Activated T-helper 2 cell treated with anti-CD3 and anti-CD28 coated beads, Interferon-gamma antibody, Interleukin-2, Interleukin-4, amounts not matched to agents 10 μg/mL and 5 μg/mL and 100 μg/mL, durations not matched to agents 14 hours and 24 hours and 36 hours (primary cell): Measurements from ENCODE around the gene STPG3. TPM values are rescaled to one million over a fixed set of nuclear protein-coding genes. Genes with fewer than 3 reads are reported as not detected.

ENCODE experiments used
- DNase-seq: peaks from one replicate; pipeline ENCODE4 v3.0.0; 2021; ENCODE audit warnings: low spot score
- H3K27ac Mint-ChIP-seq: one replicate; pipeline ENCODE4 v1.8.0; 2021; ENCODE audit warnings: mixed read lengths
- H3K27me3 Mint-ChIP-seq: one replicate; pipeline ENCODE4 v1.8.0; 2021; ENCODE audit warnings: low read depth, mixed read lengths
- H3K36me3 Mint-ChIP-seq: one replicate; pipeline ENCODE4 v1.8.0; 2021; ENCODE audit warnings: low read depth, mixed read lengths
- H3K4me1 Mint-ChIP-seq: one replicate; pipeline ENCODE4 v1.8.0; 2021; ENCODE audit warnings: low read depth, mixed read lengths
- H3K4me3 Mint-ChIP-seq: one replicate; pipeline ENCODE4 v1.8.0; 2021; ENCODE audit warnings: low read depth, mild to moderate bottlenecking, moderate library complexity, mixed read lengths
- H3K9me3 Mint-ChIP-seq: one replicate; pipeline ENCODE4 v1.8.0; 2021; ENCODE audit warnings: mixed read lengths
- intact Hi-C: fragments of 100-400 bp; cut with micrococcal nuclease; formaldehyde crosslinking; loops from one replicate; pipeline ENCODE4 v1.15.1; 2023
- total RNA-seq: library from RNA; stranded (reverse); gene quantifications from 2 replicates; pipeline ENCODE4 v1.2.3, GENCODE V29; 2022

Gene STPG3
- total RNA-seq, 1 donor from 2014 or later, result 0.48 TPM

GRCh38 chr9:137217276-137218211 lies 33.5 kb upstream of the STPG3 start:
- no peak overlapping the region for H3K4me3 Mint-ChIP-seq
- intact Hi-C loops, result no loop called here

GRCh38 chr9:137218212-137218753 lies 32.8 kb upstream of the STPG3 start:
- no peak for DNase-seq
- Mint-ChIP-seq H3K36me3 (no peaks in the 10 kb centered on the region), H3K27me3 (no peaks in the 10 kb centered on the region)

More at GRCh38 chr9:137217276-137218211, 33.5 kb upstream of the STPG3 start:
- DNase-seq, result no peak
- no peak overlapping the region for H3K27ac Mint-ChIP-seq
- no peaks in the 10 kb centered on the region for H3K4me1 Mint-ChIP-seq
- H3K27me3 Mint-ChIP-seq, result no peaks in the 10 kb centered on the region
- no peaks in the 10 kb centered on the region for H3K9me3 Mint-ChIP-seq
- peaks cover 3% of the 10 kb centered on the region for H3K36me3 Mint-ChIP-seq

GRCh38 chr9:137218754-137219271 lies 32.3 kb upstream of the STPG3 start:
- DNase-seq, result no peak
- intact Hi-C loops, result no loop called here
- H3K4me3 Mint-ChIP-seq, result no peak overlapping the region
- H3K36me3 Mint-ChIP-seq, result no peaks in the 10 kb centered on the region
- no peaks in the 10 kb centered on the region for H3K27me3 Mint-ChIP-seq
- no peaks in the 10 kb centered on the region for H3K9me3 Mint-ChIP-seq
- H3K4me1 Mint-ChIP-seq, result peaks cover 2% of the 10 kb centered on the region
- no peak overlapping the region for H3K27ac Mint-ChIP-seq

More at GRCh38 chr9:137218212-137218753, 32.8 kb upstream of the STPG3 start:
- no peak overlapping the region for H3K27ac Mint-ChIP-seq
- H3K9me3 Mint-ChIP-seq, result no peaks in the 10 kb centered on the region
- H3K4me3 Mint-ChIP-seq, result no peak overlapping the region
- intact Hi-C loops, result no loop called here
- peaks cover 2% of the 10 kb centered on the region for H3K4me1 Mint-ChIP-seq

GRCh38 chr9:137219757-137220316 lies 31.2 kb upstream of the STPG3 start:
- H3K4me1 Mint-ChIP-seq, result peaks cover 2% of the 10 kb centered on the region
- intact Hi-C loops, result no loop called here
- H3K36me3 Mint-ChIP-seq, result no peaks in the 10 kb centered on the region
- H3K27ac Mint-ChIP-seq, result no peak overlapping the region
- no peaks in the 10 kb centered on the region for H3K9me3 Mint-ChIP-seq
- peak overlapping the region; percentile 37 for H3K4me3 Mint-ChIP-seq
- H3K27me3 Mint-ChIP-seq, result no peaks in the 10 kb centered on the region
- DNase-seq, result no peak

GRCh38 chr9:137220317-137221094 lies 30.6 kb upstream of the STPG3 start:
- no peaks in the 10 kb centered on the region for H3K9me3 Mint-ChIP-seq
- no peak for DNase-seq
- intact Hi-C loops, result no loop called here

GRCh38 chr9:137221095-137221505 lies 30.0 kb upstream of the STPG3 start:
- H3K27ac Mint-ChIP-seq, result no peak overlapping the region
- no peak overlapping the region for H3K4me3 Mint-ChIP-seq
- H3K27me3 Mint-ChIP-seq, result no peaks in the 10 kb centered on the region

More at GRCh38 chr9:137220317-137221094, 30.6 kb upstream of the STPG3 start:
- Mint-ChIP-seq H3K36me3 (no peaks in the 10 kb centered on the region), H3K4me3 (peak overlapping the region; percentile 37), H3K27me3 (no peaks in the 10 kb centered on the region), H3K27ac (no peak overlapping the region), H3K4me1 (peaks cover 5% of the 10 kb centered on the region)

GRCh38 chr9:137221506-137222111 lies 29.5 kb upstream of the STPG3 start:
- Mint-ChIP-seq H3K27me3 (no peaks in the 10 kb centered on the region), H3K9me3 (no peaks in the 10 kb centered on the region), H3K4me3 (no peak overlapping the region), H3K27ac (no peak overlapping the region), H3K36me3 (no peaks in the 10 kb centered on the region), H3K4me1 (peaks cover 5% of the 10 kb centered on the region)
- no peak for DNase-seq
- intact Hi-C loops, result no loop called here

More at GRCh38 chr9:137221095-137221505, 30.0 kb upstream of the STPG3 start:
- Mint-ChIP-seq H3K4me1 (peaks cover 5% of the 10 kb centered on the region), H3K9me3 (no peaks in the 10 kb centered on the region), H3K36me3 (no peaks in the 10 kb centered on the region)
- no peak for DNase-seq
- intact Hi-C loops, result no loop called here

- Mint-ChIP-seq H3K36me3 (no peaks in the 10 kb centered on the region), H3K27me3 (no peaks in the 10 kb centered on the region), H3K4me3 (peak within 1 kb of the TSS; percentile 82), H3K27ac (peak within 1 kb of the TSS; percentile 73), H3K9me3 (no peaks in the 10 kb centered on the region), H3K4me1 (peaks cover 5% of the 10 kb centered on the region)
- no peak for DNase-seq
- intact Hi-C loops, result loop anchor here (1.0 kb wide), 3 partner anchors 19 to 34 kb away; partner anchors contain the start of genes ANAPC2, SSNA1, TPRN and TUBB4B
Measured at GRCh38 chr9:137222190-137223077, 28.7 kb upstream of the STPG3 start, which contains the start of gene RNF208. Gene RNF208, minus strand, starts transcription at chr9:137222240. Its CDS starts 1,028 bp downstream, at chr9:137221212.

GRCh38 chr9:137223078-137223970 lies 27.8 kb upstream of the STPG3 start:
- H3K9me3 Mint-ChIP-seq, result no peaks in the 10 kb centered on the region
- H3K27me3 Mint-ChIP-seq, result no peaks in the 10 kb centered on the region
- peak overlapping the region; percentile 73 for H3K27ac Mint-ChIP-seq
- peaks cover 7% of the 10 kb centered on the region for H3K4me1 Mint-ChIP-seq
- DNase-seq, result peak; percentile 99
- intact Hi-C loops, result loop anchor here (1.0 kb wide), 3 partner anchors 18 to 35 kb away; partner anchors contain the start of genes ANAPC2, SSNA1, TPRN and TUBB4B
- peak overlapping the region; percentile 82 for H3K4me3 Mint-ChIP-seq
- H3K36me3 Mint-ChIP-seq, result no peaks in the 10 kb centered on the region

GRCh38 chr9:137224830-137225694 lies 26.0 kb upstream of the STPG3 start, which contains the start of gene CYSRT1:
Gene CYSRT1, plus strand, starts transcription at chr9:137225174. Its CDS starts 448 bp downstream, at chr9:137225622.
- H3K27me3 Mint-ChIP-seq, result no peaks in the 10 kb centered on the region
- no peaks in the 10 kb centered on the region for H3K36me3 Mint-ChIP-seq
- H3K4me1 Mint-ChIP-seq, result peaks cover 7% of the 10 kb centered on the region
- H3K27ac Mint-ChIP-seq, result peak within 1 kb of the TSS; percentile 73
- no peak for DNase-seq
- intact Hi-C loops, result no loop called here
- no peaks in the 10 kb centered on the region for H3K9me3 Mint-ChIP-seq
- peak within 1 kb of the TSS; percentile 72 for H3K4me3 Mint-ChIP-seq
